ENCODE data around the gene GNAS.

GNAS gene

DNA sequence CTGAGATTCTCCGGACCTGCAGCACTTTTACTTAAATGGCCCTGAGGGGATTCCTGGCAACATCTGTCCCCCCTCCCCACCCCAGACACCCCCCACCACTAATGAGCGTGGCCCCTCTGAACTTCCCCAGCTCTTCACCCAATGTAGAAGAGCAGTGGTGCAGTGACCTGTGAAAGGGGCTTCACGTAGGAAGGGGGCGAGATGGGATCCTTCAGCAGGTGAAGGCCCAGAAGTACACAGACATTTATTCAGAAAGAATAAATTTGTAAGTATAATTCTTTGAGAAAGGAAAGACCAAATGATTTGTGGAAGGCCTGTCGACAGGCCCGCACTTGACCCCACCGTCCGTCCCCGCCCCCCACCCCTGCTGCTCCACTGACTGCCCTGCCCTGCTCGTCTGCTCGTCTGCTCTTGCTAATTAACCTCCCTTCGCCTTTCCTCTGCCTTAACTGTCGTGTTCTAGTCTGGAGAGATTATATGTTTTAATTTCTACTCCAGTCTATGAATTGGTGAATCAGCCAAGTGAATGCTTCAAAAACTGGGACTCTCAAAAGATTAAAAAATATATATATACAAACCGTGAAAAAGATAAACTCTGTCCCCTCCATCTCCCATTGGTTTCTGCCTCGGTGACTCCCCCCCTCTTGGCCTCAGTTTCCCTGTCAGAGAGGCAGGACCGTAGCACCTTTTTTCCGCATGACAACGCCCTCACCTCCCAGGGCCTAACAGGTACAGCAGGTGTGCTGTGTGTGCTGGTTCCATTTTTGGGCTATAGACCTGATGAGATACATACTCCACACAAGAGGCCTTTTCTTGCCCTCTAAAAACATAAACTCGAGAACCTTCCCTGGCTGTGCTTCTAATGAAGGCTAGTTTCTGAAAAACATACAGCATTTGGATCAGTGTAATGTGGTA, 49.2 kb downstream of the GNAS start:
- DNase-seq: no peak

DNA sequence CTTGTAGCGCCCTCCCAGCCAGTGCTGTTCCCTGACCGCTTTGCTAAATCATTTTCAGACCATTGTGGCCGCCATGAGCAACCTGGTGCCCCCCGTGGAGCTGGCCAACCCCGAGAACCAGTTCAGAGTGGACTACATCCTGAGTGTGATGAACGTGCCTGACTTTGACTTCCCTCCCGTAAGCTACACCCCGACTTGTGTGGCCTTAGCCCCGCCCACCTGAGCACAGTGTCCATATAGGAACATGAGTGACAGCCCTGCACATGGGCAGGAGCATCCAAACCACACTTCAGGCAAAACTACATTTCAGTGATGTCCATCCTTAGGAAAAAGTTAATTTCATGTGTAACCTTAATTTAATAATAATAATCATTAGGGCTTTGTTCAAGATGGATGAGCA, 51.1 kb downstream of the GNAS start:
- no peak for DNase-seq

DNA sequence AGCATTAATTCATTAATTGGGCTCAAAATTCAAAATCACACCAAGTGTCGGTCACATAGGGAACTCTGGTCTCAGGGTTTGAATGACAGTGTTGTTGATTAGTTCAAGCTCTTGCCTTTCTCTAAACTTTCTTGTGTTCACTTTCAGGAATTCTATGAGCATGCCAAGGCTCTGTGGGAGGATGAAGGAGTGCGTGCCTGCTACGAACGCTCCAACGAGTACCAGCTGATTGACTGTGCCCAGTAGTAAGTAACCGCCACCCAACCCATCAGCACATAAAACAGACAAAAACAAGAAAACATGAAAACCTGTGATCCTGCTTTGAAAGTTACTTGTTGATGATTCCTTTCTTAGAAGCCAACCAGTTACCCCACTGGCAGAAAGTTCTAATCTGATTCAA, 52.7 kb downstream of the GNAS start:
- no peak for DNase-seq

DNA sequence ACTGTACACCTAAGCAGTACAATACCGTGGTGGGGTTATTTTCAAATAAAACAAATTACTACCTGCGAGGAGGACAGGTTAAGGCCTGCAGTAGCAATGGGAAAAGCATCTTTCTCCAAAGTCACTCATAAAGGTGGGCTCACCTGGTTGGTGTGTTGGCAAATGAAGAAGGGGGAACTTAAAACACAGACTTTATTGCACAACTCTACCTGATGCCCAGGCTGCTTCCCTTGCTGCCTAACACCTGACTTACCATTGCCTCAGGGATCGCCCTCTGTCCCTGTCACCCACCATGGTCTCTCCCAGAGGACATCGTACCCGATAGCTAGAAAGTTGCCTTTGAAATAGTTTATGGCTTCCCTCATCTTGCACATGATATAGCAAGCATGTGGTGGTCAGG, 53.6 kb downstream of the GNAS start:
- DNase-seq: no peak

DNA sequence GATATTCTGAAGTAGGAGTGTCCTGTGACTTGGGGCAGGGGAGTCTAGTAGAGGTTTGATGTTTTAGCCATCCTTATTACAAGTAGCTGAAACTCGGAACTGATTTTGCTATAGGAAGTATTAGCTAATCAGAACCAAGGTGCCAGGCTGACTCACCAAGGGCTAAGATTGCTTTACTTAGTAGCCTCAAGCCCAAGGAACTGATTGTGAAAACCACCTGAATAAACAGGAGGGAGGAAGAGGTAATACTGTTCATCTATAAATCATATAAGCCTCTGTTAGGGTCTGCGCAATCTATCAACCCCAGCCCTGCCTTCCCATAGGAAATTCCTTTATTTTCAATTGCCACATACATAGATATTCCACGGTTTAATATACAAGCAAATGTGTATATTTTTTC, 54.4 kb downstream of the GNAS start:
- no peak for DNase-seq

DNA sequence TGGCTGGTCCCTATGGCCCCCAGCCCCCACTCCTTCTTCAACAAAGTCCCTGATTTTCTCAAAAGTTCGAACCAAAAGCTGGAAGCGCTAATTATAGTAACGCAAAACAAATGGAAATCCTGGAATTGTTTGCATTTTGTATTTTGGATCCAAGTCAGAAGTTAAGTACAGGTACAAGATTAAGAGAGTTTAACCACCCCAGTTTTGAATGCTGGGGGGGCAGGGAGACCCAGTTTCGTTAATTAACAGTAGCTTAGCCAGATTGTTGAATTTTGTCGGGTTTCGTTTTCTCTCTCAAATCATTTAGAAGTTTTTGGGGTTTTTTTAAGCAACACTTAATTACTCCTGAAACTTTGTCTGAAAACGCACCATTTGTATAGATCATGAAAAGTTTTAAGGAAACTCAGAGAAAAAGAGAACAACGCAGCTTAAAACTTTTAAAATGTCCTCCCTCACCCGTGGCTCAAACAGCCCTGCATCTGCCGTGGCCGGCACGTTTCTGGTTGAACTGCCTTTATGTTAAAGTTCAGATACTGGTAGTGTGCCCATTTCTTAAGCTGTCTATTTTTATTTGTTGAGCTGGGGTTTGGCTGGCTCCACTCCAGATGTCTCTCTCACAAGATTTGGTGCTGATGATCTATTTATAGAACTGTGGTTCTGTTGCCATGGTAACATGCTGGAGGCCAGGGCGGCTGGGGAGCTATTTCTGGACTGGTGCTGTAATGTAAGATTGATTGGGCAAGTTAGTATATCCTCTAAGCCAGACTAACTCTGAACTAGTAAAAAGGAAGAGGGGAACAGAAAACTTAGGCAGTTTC, 55.0 kb downstream of the GNAS start:
- peak; percentile 78 for DNase-seq

DNA sequence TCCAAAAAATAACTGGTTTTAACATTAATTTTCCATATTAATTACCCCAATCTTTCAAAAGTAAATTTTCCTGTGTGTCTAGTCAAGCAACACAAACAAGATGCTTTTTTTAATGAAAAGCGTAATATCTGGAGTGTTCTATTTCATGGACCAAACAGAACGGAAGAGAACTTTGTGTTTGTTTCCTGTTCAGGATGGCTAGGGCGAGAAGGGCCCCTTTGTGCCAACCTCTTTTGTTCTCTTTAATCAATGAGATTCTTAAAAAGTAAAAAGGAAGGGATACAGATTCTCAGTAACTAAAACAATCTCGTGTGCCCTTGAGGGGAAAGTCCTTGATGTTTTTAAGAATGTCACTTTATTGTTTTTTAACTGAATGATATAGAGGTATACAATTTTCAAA, 55.7 kb downstream of the GNAS start:
- DNase-seq: no peak

DNA sequence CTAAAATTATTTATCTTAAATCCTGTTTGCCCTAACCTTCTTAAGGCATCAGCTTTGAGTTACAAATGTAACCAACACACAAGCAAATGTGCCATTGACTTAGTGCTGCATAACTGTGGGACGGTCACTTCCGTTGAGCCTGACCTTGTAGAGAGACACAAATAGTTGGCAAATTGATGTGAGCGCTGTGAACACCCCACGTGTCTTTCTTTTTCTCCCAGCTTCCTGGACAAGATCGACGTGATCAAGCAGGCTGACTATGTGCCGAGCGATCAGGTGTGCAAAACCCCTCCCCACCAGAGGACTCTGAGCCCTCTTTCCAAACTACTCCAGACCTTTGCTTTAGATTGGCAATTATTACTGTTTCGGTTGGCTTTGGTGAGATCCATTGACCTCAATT, 56.4 kb downstream of the GNAS start:
- no peak for DNase-seq

DNA sequence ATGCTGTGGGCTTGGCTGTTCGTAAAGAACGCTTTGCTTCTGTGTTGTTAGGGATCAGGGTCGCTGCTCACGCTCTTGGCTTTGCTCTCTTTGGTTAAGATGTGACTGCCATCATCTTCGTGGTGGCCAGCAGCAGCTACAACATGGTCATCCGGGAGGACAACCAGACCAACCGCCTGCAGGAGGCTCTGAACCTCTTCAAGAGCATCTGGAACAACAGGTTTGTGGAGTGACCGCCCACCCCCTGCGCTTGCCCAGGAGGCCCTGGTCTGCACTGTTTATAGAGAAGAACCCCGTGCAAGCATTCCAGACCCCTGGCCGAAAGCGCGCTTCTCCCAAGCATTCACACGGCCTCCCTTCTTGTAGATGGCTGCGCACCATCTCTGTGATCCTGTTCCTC, 57.1 kb downstream of the GNAS start:
- no peak for DNase-seq

DNA sequence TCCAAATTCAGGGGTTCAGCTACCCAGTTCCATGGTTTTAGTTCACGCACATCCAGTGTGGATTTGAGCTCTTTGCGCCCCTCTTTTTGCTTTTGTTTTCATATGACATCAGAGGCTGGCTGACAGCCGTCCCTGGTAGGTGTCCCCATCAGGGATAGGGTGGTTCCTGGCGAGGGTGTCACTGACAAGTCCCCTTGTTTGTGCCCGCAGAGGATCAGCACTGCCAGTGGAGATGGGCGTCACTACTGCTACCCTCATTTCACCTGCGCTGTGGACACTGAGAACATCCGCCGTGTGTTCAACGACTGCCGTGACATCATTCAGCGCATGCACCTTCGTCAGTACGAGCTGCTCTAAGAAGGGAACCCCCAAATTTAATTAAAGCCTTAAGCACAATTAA, 58.0 kb downstream of the GNAS start:
- no peak for DNase-seq

DNA sequence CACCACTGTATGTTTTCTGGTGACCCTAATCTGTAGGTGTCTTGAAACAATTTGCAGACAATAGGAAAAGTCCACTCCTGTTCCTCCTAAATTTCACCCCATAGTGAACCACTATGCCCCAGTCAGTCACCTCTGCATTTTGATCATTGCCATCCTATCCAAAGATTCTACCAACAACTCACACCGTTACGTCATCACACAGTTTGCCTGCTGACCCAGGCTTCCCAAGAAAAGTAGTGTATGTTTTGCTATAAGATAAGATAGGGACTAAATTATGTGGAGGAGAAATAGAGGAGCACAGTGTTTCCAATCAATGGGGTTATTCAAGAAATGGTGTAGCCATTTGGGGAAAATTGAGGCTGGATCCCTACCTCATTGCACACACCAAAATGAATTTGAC, 58.8 kb downstream of the GNAS start:
- DNase-seq: no peak

DNA sequence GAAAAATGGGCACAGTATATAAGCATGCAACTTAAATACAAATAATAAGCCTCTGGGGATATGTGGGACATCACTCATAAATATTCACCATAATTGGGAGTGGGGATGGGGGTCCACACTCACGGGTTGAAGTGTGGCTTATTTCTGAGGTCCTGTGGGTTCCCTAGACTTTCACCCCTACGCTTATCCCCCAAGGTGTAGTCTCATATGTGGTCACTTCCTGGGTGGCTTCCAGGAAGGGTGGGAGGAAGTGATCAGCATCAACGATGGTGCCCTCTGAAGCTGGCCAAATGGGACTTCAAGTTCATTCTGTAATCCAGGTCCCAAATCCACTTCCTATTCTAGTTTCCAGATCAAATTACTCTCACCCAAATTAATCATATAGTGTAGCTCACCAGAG, 59.5 kb downstream of the GNAS start:
- no peak for DNase-seq

DNA sequence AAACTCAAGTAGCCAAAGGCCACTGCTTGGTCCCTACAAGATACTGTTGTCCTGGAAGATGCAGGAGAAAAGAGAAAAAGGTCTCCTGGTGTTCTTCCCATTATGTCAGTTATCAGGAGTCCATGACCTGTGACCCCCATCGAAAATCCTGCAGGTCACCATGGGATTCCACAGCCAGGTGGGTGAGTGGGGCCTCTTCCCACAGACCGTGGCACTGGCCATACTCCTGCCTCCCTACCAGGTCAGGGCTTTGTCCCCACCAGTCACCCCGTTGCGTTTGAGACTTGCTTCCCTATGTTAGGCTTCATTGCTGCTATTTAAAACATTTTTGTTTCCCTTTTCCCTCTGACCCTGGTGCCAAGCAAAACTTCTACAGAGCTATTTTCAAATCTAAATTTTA, 60.6 kb downstream of the GNAS start:
- DNase-seq: no peak

DNA sequence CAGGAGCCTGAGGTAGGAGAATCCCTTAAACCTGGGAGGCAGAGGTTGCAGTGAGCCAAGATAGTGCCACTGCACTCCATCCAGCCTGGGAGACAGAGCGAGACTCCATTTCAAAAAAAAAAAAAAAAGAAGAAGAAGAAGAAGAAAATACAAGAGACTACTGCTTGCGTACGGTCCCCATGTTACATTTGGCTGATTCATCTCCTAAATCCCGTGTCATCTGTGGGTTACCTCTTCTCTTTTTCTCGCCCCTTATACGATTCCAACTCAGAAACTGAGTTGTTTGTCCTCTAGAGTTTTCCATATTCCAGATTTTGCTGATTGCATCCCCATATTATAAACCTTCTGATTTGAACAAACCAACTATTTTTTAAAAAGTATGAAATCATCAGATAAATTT, 66.1 kb downstream of the GNAS start:
- DNase-seq: no peak

DNA sequence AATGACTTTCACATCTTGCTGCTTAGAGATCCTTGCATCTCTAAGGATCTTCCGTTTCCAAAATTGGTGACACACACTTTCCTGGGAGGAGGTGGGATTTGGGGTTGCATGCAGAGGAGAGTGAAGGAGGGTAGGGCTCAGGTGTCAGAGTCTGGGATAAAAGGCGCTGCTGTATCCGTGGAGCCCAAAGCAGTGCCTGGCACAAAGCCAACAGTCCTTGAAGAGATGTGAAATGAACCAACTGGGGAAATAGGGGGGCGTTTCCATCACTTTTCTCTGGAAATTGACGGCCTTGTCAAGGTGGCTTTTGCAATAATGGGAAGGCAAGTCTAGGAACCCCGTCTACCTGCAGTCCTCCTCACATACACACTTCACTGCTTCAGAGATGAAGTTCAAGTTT, 69.0 kb downstream of the GNAS start:
- DNase-seq: no peak

DNA sequence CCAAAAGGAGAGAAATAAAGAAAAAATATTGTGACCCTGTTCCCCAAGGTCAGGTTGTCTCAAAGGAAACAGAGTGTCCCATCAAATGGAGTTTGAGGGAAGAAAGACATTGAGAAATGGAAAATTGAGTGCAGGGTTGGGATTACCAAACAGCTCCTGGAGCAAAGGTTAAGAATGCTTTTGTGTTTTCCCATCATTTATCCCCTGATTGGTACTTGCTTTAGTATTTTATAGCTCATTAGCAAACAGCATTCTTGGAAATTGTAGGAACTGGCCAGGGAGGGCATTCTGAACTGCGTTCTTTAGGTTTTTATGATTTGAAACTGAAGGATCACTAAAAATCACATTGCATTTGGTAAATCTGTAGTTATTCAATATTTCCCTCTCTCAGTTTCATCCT, 69.5 kb downstream of the GNAS start:
- DNase-seq: no peak

DNA sequence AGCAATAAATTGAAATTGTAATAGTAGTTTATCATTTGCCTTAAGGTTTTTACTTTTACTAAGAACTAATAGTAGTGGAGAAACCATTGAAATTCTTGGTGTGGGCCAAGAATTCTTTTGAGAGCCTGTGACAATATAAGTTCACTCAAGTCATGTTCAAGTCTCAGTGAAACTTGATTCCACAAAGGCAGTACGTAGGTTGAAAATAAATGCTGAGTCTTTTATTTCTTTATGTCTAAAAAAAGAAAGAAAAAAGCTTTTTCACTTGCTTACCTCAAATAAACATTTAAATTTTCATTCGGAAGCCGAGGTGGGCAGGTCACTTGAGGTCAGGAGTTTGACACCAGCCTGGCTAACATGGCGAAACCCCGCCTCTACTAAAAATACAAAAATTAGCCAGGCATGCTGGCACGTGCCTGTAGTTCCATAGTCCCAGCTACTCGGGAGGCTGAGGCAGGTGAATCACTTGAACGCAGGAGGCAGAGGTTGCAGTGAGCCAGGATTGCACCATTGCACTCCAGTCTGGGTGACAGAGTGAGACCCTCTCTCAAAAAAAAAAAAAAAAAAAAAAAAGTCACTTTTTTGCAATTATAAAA, 70.7 kb downstream of the GNAS start:
- DNase-seq: no peak

DNA sequence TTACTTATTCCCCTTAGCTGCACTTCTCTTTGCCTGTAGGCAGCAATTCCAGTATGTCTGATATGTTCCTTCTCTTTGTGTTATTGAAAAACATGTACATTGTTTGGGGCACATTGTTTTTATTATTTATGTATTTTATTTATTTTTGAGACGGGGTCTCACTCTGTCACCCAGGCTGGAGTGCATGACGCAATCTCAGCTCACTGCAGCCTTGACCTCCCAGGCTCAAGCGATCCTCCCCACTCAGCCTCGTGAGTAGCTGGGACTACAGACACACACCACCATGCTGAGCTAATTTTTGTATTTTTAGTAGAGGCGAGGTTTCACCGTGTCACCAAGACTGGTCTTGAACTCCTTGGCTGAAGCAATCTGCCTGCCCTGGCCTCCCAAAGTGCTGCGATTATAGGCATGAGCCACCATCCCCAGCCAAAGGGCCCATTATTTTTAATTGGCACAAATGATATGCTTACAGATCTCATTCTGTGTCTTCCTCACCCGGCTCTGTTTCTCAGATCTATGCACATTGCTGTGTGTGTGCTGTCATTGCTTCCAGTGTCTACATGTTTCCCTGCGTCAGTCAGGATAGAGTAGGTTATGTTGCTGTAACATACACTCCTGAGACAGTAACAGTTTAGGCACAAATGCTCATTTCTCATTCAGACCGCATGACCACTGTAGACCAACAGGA, 74.4 kb downstream of the GNAS start:
- DNase-seq: no peak

DNA sequence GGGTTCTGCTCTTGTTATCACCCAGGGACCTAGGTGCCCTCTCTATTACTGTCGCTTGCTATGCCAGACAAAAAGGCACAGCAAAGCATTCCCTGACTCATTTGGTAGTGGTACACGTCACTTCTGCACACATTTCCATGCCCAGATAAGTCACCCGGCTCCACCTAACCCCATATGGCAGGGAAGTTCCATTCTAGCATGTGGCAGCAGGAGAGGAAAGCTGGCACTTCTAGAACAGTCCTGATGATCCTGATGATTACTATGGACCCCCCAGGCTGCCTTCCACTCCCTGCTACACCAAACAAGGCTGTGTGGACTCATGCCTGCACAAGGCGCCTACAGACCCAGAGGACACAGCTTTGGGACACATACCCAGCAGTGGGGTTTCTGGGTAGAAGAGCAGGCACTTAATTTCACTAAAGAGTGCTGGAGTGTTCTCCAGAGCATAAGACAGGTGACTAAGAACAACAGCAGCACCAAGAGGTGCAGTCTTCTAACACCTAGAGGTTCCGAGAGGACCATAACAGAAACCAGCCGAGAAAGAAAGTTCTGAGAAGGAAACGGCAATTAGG, 75.1 kb downstream of the GNAS start:
- DNase-seq: no peak

DNA sequence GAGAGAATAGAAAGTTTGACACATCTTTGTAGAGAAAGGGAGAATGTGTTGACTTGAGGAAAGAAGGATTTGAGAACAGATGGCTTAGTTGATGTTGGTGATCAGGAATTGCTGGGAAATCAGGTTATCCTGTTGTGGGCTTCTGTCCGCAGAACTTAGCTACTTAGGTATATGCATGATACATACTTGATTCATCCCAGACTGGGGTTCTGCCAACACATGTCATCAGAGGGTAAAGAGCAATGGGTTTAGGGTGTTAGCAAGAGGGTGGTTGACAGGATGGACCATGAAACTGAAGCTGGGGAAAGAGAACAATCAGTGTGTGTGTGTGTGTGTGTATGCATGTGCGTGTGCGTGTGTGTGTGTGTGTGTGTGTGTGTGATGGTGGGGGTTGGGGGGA, 78.0 kb downstream of the GNAS start:
- no peak for DNase-seq

DNA sequence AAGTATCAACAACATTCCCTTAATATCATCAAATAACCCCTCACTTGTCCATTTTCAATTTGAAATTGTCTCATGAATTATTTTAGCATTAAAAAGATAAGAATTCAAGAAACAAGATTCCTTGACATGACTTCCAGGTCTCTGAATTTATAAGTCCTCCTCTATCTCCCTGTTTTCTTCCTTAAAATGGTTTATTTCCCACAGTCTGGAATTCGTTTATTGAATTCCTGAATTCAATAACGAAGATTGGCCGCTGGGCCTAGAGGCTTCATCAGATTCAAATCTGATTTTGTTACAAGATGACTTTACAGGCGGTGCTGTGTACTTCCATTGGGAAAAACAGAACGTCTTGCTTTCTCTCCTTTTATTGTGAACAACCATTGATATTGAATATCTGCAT, 79.7 kb downstream of the GNAS start:
- no peak for DNase-seq

DNA sequence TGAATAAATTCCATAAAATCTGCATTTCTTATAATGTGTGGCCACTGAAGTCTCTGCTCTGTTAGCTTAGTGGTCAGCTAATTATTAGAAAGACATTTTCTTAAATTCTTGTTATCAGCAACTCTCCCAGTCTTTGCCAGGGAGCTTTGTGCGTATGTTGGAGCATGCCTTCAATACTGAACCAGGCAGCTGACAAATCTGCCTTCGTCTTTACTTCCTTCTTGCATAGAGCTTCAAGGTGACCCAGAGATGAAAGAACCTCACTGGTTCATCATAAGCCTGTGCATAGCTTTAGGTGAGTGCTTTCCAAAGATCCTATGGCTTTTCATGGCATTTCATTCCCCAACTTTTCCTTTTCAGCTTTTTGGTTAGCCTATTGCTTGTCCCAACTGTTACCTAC, 85.6 kb downstream of the GNAS start:
- no peak for DNase-seq

DNA sequence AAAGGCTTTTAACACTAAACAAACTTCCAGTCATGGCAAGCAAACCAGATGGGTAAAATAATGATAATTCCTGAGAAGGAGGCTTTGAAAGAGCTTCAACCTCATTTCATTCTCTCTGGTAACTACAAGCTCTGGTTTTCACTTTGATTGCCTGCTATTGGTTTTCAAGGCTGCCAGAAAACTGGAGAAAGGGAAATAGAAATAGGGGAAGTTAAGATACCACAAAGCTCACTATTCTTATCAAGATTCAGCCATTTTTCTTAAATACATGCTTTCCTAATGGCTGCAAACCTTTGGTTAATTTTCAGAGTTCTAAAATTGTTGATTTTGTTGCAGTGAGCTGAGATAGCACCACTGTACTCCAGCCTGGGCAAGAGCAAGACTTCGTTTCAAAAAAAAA, 86.0 kb downstream of the GNAS start:
- peak; percentile 4 for DNase-seq

All from GDM1 (cell line).